Uterus (tissue), 2 donors: ENCODE measurements around the gene FYTTD1.

Experiments used
- POLR2A ChIP-seq, 2 donors: fragments of 450-650 bp; IDR thresholded peaks; one replicate each; pipeline ENCODE4 v1.6.1; 2016; ENCODE audit warnings: antibody characterized with exemption in 2 of 2, mild to moderate bottlenecking in 1 of 2, moderate library complexity in 1 of 2
- TF ChIP-seq, protein P1 (sequence below), 4 experiments: fragments of 200-600 bp in 2 of 4; fragments of 450-650 bp in 2 of 4; sonication (generic) in 2 of 4; IDR thresholded peaks; one replicate each; pipeline ENCODE4 v1.5.1; 2016 to 2019; ENCODE audit warnings: antibody characterized with exemption in 4 of 4, mild to moderate bottlenecking in 2 of 4, moderate library complexity in 1 of 4

DNA sequence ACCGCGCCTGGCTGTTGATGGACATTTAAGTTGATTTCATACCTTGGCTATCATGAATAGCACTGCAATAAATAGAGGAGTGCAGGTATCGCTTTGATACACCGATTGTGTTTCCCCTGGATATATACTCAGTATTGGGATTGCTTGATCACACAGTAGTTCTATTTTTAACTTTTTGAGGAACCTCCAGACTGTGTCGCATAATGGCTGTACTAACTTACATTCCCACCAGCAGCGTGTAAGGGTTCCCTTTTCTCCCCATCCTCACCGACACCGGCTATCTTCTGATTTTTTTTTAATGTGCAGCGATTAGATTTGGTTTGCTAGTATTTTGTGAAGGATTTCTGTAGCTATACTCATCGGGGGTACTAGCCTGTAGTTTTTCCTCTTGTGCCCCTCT is 29.0 kb upstream of the FYTTD1 start:
- TF ChIP-seq, protein P1, sequence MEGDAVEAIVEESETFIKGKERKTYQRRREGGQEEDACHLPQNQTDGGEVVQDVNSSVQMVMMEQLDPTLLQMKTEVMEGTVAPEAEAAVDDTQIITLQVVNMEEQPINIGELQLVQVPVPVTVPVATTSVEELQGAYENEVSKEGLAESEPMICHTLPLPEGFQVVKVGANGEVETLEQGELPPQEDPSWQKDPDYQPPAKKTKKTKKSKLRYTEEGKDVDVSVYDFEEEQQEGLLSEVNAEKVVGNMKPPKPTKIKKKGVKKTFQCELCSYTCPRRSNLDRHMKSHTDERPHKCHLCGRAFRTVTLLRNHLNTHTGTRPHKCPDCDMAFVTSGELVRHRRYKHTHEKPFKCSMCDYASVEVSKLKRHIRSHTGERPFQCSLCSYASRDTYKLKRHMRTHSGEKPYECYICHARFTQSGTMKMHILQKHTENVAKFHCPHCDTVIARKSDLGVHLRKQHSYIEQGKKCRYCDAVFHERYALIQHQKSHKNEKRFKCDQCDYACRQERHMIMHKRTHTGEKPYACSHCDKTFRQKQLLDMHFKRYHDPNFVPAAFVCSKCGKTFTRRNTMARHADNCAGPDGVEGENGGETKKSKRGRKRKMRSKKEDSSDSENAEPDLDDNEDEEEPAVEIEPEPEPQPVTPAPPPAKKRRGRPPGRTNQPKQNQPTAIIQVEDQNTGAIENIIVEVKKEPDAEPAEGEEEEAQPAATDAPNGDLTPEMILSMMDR (IDR thresholded peaks at IDR 0.05) = no peak
- no peak for TF ChIP-seq POLR2A (IDR thresholded peaks at IDR 0.05)
